GM19035 (cell line): ENCODE results near the gene AP2A2.

Source experiments
- ATAC-seq: cut with Tn5 transposase; IDR thresholded peaks from one replicate; pipeline ENCODE4 v1.9.1; 2021; ENCODE audit not compliant: unreplicated experiment

Gene AP2A2

DNA sequence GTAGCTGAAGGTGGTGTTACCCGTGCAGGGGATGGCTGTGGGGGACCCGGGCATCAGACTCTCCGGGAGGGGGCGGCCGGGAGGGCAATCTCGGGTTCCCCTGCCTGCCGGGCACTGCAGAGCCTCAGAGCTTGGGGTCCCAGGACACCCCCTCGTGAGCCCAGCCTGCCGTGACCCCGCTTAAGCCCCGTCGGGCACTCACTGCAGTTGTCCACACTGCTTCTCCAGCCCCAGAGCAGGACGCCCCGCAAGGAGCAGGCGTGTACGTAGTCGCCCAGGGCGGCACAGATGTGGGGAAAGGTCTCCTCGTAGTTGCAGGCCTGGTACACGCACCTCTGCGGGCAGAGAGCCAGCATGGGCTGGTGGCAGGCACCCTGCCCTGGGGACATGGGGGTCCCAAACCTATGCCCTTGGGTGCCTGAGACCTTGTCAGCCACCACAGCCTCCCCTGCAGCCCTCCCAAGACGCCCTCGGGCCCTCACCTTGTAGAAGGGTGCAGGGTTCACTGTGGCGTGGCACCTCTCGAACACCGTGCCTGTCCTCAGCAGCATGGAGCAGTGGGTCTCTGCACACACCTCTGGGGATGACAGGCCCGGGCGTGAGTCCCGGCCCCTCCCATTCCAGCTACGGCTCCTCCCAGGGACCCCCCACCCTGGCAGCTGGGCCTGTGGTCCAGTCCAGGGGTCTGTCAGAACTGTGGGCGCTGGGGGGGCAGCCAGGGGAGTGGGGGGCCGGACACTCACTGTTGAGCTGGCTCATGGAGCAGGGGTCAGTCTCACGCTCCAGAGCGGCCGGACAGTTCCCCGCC, 102.0 kb downstream of the AP2A2 start:
- ATAC-seq: no peak

DNA sequence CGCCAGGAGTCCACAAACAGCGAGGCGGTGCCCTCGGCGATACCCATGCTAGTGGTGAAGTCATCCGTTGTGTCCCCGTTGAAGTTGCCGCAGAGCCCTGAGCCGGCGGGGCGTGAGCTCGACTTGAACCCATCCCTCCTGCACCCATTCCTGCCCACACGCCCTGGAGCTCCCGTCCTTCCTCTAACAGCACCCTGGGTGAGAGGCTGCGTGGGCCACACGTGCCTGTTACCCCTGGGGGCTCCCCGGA, 102.5 kb downstream of the AP2A2 start:
- ATAC-seq: no peak

DNA sequence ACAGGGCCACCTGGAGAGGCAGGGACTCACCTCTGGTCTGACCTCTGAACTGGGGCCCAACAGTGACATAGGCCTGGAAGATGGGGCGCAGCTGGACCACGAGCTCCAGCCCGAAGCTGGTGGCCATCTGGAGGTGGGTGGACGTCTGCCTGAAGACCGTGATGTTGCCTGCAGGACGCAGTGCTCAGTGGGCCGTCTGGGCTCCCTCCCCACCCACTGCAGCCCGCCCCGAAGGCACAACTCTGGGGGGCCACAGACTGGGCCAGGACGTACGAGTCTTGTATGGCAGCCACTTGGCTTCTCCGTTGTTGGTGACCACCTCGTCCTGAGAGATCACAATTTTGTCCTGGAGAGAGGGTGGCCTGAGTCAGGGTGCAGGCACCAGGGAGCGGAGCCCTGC, 102.9 kb downstream of the AP2A2 start:
- no peak for ATAC-seq

DNA sequence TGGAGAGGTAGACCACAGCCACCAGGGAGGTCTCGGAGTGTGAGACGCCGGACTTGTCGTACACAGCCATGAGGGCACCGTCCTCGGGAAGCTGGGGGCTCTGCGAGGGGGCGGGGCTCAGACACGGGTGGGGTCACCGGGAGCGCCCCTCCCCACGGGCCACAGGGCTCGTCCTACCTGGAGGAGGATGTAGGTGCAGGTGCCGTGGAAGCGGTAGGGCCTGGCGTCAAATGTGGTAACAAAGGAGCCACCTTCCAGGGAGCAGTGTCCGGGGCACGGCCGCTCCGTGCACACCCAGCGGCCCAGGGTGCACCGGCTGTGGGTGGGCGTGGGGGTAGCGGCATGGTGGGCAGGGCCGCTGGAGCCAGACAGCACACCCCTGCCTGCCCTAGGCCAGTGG, 103.4 kb downstream of the AP2A2 start:
- ATAC-seq: no peak

DNA sequence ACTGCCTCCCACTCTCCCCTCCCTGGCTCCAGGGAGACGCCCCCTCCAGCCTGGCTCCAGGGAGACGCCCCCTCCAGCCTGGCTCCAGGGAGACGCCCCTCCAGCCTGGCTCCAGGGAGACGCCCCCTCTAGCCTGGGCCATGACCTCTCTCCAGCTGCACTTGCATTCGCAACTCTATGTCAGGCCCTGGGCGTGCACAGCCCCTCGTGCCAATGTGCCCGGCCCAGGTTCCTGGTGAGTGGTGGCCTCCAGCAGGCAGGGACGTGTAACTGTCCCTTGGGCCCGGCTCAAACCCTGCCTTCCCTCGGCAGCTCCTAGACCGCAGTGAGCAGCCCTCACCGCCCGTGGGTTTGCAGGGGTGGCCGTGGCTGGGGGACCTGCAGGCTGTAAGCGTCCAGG, 104.0 kb downstream of the AP2A2 start:
- ATAC-seq: no peak

DNA sequence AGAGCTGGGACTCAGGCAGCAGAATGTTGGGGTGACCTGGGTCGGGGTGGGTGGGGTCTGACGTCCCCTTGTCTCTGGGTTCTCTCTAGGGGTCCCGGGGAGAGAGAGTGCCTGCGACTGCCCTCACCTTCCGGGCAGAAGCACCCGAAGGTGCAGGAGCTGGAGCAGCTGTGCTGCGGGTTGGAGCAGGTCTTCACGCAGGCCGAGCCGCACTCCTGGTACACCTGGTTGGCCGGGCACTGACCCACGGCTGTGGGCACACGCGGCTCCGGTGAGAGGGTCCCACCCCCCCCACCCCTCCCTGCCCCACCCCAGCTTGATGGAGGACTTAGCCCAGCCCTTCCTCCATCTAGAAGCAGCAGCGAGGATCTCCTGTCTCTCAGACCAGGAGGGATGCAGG, 104.4 kb downstream of the AP2A2 start:
- no peak for ATAC-seq

DNA sequence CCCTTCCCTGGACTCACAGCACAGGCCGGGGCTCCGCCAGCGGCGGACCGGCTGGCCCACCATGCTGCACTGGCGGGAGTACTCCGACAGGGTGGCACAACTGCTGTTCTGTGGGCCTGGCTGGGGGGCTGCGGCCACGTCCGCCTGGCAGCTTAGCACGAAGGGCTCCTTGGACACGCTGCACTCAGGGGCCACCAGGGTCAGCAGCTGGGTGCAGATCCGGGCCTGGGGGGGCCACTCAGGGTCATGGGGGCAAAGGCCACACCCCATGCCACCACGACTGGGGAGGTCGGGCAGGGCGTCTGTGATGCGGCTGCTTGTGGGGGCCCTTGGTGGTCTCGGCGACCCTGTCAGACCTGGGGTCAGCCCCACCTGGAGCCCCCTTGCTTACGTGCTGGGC, 104.9 kb downstream of the AP2A2 start:
- no peak for ATAC-seq

DNA sequence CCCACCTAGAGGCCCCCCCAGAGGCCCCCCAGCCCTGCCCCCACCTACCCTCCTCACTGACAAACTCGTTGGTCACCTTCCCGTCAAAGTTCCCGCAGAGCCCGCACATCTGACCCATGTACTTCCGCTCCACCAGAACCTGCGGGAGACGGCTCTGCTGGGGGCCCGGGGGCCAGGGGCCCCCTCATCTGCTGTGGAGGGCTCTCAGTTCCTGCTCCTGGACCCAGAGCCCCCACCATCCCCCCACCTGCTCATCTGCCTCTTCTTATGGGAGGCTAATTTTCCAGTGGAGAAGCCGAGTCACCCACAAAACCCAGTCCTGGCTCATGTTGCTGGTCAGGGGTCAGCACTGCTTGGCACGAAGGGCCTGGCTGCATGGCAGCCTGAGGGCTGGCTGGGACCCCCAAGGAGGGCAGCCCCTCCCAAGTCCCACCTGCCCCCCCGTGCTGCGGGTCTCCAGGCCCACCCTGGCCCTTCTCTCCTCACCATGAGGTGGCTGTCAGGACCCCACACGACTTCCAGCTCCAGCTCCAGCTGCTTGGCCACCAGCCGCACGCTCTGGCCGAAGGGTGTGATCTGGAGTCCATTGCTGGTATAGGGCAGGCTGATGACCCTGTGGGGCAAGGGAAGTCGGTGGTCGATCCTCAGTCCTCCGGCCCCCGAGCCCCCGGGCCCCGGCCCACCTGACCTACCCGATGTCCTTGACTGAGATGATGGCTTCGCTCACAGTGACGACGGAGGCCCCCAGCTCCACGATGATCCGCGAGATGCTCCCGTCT, 105.6 kb downstream of the AP2A2 start:
- ATAC-seq: no peak

DNA sequence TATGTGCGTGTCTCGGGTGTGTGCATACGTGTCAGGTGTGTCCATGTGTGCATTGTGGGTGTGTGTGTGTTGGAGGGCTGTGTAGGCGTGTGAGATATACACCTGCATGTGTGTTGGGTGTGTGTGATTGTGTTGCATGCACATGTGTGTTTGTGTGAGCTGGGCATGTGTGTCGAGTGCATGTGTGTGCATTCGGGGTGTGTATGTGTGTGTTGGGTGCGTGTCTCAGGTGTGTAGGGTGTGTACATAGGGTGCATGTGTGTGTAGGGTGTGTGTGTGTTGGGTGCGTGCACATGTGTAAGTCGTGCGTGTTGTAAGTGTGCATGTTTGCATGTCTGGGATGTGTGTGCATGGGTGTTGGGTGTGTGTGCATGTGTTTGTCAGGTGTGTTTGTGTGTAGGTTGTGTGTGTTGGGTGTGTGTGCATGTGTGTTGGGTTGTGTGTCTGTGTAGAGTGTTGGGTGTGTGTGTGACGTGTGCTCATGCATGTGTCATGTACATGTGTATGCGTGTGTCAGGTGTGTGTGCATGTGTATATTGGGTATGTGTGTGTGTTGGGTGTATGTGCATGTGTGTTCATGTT, 106.7 kb downstream of the AP2A2 start:
- ATAC-seq: no peak

DNA sequence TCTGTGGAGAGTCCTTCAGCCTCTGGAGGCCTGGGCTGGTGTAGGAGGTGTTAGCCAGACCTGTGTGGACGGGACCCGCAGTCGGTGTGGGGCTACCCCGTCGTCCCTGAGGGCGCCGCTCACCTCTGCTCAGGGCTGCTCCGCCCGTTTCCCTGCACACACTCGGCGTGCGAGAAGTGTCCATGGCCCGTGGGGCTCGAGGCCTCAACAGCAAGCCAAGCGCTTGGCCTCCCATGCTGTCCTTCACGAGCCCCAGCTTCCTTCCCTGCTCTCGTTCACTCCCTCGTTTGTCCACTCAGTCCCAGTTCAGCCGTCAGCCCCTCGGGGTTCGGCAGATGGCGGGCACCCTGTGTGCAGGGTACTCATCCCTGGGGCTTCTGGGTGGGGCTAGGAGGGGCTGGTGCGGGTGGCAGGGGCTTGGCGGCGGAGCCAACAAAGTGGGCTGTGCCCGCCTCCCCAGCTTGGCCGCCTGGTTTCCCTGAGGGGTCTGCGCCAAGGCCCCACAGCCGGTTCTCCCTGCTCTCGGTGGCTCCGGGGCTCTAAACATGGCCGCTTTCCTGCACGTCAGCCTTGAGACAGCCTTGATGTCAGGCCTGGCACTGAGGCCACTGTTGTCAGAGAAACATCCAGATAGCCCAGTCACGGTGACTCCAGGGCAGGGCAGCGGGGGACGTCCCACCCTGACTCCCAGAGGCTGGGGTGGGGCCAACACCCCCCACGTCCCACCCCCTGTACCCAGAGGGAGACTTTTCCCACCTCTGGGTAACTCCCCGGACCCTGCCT, 107.5 kb downstream of the AP2A2 start:
- ATAC-seq: no peak

DNA sequence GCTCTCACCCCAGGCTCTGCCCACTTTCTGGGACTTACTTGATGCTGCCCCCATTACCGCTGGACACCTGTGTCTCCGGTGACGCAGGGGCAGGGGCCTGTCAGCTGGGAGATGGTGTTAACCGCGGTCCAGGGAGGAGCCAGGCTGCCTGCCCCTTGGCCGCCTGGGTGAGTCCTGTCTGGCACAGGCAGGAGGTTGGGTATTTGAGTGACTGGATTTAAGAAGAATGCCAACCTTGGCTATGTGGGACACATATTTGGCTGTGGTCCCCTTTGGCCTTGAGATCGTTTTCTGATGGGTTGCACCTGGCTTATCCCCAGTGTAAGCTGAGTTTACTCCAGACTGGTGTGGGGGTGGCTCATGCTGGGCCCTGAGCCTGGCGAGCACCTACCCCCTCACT, 108.3 kb downstream of the AP2A2 start:
- ATAC-seq: no peak

DNA sequence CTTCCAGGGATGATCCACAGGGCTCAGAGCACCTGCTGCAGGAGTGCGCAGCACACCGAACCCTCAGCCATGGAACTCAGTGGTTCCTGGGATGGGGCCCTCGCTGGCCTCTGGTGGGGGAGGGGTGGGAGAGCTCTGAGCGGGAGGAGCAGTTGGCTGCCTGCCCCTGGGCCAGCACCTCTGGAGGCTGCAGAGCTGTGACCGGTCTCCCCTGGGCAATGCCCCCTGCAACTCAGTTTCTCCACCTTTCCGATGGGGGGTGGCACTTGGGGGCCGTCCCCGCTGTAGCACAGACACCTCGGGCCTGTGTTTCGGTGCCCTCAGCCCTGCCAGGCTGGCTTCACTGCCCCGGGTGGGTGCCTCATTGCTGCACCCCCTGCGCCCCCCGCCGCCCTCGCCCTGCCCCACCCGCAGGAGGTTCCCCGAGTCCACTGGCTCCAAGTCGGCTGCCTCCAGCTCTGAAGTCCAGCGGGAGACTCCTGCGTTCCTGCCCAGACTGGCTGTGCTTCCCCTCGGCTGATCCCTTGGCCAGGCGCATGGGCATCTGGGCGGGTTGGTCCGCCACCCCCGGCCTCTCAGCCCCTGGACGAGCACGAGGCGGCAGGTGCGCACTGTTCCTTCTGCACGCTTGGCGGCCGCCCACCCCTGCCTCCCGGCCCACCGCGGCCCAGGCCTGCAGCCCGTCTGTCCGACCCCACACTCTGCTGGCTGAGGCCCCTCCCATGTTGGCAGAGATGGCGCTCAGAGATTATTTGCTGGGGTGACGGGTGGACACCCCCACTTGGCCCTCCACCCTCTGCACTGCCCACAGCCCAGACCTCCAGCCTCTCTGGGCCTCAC, 109.0 kb downstream of the AP2A2 start:
- ATAC-seq: no peak

DNA sequence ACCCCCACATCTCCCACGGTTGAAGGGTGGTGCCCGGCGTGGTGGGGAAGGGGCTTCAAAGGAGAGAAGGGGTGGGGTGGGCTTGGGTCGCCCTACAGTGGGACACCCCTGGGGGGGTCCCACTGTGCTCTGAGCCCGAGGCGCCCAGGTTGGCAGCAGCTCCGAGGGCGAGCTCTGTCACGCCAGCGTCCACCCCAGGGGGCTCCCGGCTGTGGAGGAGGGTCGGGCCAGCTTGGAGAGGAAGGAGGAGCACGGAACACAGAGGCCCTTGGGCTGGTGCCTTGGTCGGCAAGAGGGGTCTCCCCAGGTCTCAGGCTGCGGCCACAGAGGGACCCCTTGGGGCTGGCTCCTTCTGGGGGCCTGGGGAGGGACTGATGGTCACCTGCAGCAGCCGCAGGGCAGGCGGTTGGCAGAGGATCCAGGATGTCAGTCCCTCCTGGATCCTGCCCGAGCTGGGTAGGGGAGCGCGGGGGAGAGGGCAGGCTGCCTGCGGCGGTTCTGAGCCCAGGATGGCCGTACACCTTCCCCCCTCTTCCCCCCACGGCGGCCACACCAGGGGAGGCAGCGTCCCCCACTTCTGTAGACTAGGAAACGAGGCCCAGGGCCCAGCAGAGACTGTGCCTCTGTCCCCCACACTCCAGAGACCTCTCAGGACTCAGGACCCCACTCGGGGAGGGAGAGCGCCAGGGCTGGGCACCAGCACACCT, 110.1 kb downstream of the AP2A2 start:
- no peak for ATAC-seq

DNA sequence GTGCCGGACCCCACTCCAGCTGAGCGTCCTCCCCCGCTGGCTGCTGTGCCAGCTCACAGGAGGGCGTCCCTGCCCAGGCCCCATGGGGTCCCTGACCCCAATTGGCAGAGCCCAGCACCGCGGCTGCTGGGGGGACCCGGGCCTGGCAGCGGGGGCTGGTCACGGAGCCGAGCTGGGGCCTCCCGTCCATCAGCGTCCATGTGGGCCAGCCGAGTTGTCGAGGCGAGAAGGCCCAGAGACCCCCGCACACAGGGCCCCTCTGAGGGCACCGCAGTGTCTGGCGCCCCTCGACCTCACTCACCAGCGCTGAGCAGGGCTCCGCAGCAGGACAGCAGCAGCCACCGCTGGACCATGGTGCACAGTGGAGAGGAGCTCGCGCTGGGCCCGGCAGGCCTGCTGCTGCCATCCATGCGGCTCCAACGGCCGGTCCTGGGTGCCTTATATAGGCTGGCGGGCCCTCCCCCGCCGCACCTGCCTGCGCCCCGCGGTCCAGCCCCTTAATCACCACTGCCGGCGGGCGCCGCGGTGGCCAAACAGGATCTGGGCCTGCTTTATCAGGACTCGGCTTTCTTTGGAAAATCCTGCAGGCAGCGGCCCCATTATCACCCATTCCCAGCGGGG, 110.7 kb downstream of the AP2A2 start, which contains the start of gene MUC6:
Gene MUC6, minus strand, starts transcription at position 416 of the 621 bp plus-strand sequence. Its CDS starts 63 bp downstream, at position 353.
- no peak for ATAC-seq

DNA sequence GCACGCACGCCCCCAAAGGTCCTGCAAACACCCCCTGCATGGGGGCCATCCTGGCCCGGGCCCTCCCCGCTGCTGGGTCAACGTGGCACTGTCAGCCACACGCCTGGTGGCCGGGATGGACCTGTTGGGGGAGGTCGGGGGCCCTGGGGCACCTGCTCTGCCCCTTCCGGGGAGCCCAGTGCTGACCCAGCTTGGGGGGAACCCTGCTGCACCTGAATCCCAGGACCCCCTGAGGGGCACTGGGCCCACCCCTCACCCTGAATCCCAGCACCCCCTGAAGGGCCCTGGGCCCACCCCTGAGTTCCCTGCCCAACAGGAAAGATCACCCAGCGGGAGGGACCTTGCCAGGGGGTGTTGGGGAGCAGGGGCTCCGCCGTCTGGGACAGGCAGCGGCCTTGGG, 111.3 kb downstream of the AP2A2 start:
- ATAC-seq: no peak

DNA sequence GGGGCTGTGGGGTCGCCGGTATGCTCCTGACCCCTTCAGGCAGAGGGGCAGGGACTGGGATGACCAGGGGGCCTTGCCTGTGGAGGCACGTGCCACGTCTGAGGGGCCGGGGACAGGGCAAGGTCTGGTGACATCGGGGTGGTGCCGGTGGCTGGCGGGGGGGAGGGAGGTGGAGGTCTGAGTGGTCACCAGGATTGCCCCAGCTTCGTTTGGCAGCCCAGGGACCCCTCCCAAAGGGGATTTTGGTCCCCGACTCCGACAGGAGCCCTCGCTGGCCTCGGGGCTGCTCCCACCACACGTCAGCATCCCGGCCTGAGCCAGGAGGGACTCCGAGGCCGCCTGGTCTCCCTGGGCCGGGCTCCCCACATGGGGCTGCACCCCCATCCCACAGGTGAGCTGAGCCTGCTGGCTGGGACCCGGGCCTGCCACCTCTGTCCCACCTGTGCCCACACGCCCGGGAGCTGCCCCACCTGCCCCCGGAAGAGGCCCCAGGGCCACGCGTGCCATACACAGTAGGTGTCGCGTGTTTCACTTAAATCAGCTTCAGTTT, 111.9 kb downstream of the AP2A2 start:
- ATAC-seq: no peak

DNA sequence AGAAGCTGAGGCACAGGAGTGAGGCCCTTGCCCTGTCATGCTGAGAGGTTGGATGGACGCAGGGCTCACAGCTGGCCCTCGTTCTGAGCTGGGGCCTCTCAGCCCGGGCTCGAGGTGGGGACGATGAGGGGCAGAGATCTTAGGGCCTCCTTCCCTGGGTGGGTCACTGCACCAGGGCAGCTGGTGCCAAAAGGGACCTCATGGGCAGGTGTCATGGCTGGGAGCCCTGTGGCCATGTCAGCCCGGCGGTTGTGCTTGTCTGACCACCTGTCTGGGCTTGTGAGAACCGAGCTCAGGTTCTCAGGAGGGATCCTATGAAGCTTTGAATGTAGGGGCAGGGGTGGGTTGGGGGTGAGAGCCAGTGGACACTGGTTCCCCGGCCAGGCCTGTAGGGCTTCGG, 112.7 kb downstream of the AP2A2 start:
- no peak for ATAC-seq

DNA sequence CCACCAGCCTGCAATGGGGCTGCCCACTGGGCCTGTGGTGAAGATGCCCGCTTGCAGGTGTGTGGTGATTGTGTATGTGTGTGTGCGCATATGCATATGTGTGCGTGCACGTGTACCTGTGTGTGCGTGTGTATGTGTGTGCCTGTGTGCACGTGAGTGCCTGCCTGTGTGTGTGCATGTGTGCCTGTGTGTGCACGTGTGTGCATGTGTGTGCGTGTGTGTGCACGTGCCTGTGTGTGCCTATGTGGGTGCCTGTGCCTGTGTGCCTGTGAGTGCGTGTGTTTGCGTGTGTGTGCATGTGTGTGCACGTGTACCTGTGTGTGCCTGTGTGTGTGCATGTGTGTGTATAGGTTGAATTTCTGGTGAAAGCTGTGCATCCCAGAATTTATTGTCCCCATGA, 113.3 kb downstream of the AP2A2 start:
- ATAC-seq: no peak
